Body of pancreas (tissue), 4 donors: ENCODE results near the gene USP13. TPM values are rescaled to one million over a fixed set of nuclear protein-coding genes. Genes with fewer than 3 reads are reported as not detected.
"Not testable (repeated sequence)": the region's sequence is repeated elsewhere in the genome, so short reads cannot be mapped to it uniquely, and the experiment has no call there.

ENCODE experiments used
- ATAC-seq: fragments of 150-250 bp; one replicate; pipeline ENCODE4 v1.9.1; 2016
- DNase-seq, 4 donors: peaks; one replicate each; pipeline ENCODE4 v3.0.0-alpha.2; 2019
- H3K27ac ChIP-seq, 4 donors: fragments of 200-600 bp; sonication (generic); 1 replicate in 3 of 4; 2 replicates in 1 of 4; pipeline versions ENCODE4 v1.5.1 to v1.6.1; 2016 to 2019; ENCODE audit warnings: mild to moderate bottlenecking in 1 of 4, mixed read lengths in 1 of 4, moderate library complexity in 1 of 4
- H3K27me3 ChIP-seq, 2 donors: fragments of 200-600 bp; sonication (generic); one replicate each; pipeline ENCODE4 v1.6.0; 2016; ENCODE audit warnings: mild to moderate bottlenecking in 1 of 2
- H3K36me3 ChIP-seq, 2 donors: fragments of 200-600 bp; sonication (generic); replicated peaks in 1 of 2; 2 replicates each; pipeline ENCODE4 v1.5.1; 2016; ENCODE audit warnings: low read depth in 2 of 2; ENCODE audit not compliant: insufficient read depth in 1 of 2
- H3K4me1 ChIP-seq: fragments of 200-600 bp; sonication (generic); one replicate; pipeline ENCODE4 v1.6.0; 2016
- H3K4me3 ChIP-seq, 2 donors: fragments of 200-600 bp; sonication (generic); 1 replicate in 1 of 2; 2 replicates in 1 of 2; pipeline ENCODE4 v1.5.1; 2016 to 2019
- H3K9me3 ChIP-seq, 3 donors: fragments of 200-600 bp; sonication (generic); 1 replicate in 2 of 3; 2 replicates in 1 of 3; pipeline ENCODE4 v1.5.1; 2016
- CTCF ChIP-seq, 7 experiments: fragments of 450-650 bp in 4 of 7; fragments of 200-600 bp in 3 of 7; sonication (generic) in 3 of 7; IDR thresholded peaks; one replicate each; pipeline ENCODE4 v1.5.1; 2016 to 2019; ENCODE audit warnings: antibody characterized with exemption in 7 of 7
- POLR2A ChIP-seq, 3 donors: fragments of 450-650 bp; IDR thresholded peaks; one replicate each; pipeline ENCODE4 v1.6.1; 2016; ENCODE audit warnings: antibody characterized with exemption in 3 of 3, mild to moderate bottlenecking in 2 of 3
- WGBS, 2 donors: methylation state at CpG; one replicate each; pipeline ENCODE4 v1.1.5; 2017; 5-methylcytosine and 5-hydroxymethylcytosine counted together
- intact Hi-C: fragments of 100-400 bp; cut with DNase I; formaldehyde crosslinking; loops from one replicate; pipeline ENCODE4 v1.15.1; 2023
- total RNA-seq, 2 donors: library from RNA; depleted of rRNA; stranded (reverse); fragments of >200 nt; gene quantifications; one replicate each; pipeline ENCODE4 v1.1.0, GENCODE V29; 2016

Gene USP13
- total RNA-seq, 2 donors from 2014 or later = 5.4 to 6.9 TPM

GRCh38 chr3:179624451-179624850, 28.4 kb upstream of the USP13 start:
- no peaks in the 10 kb centered on the region for H3K27me3 ChIP-seq
- no peak overlapping the region for H3K4me3 ChIP-seq
- TF ChIP-seq CTCF (IDR thresholded peaks at IDR 0.05) = no peak
- no peak for TF ChIP-seq POLR2A (IDR thresholded peaks at IDR 0.05)
- no peak overlapping the region for H3K27ac ChIP-seq
- ATAC-seq (no peak), DNase-seq (no peak)
- peaks cover 4 to 14% of the 10 kb centered on the region in 2 donors for H3K36me3 ChIP-seq
- WGBS, 2 donors = 56 to 84% methylated on average over 2 to 3 of the region's 3 CpGs
- no peaks in the 10 kb centered on the region for H3K4me1 ChIP-seq
- no peaks in the 10 kb centered on the region for H3K9me3 ChIP-seq
- intact Hi-C loops = no loop called here

GRCh38 chr3:179630753-179631451, 21.9 kb upstream of the USP13 start:
- intact Hi-C loops = no loop called here
- WGBS, 2 donors = 77 to 81% methylated on average over 3 of the region's 3 CpGs
- DNase-seq = no peak
- no peaks in the 10 kb centered on the region for H3K9me3 ChIP-seq
- H3K4me3 ChIP-seq = no peak overlapping the region
- H3K27ac ChIP-seq = no peak overlapping the region
- TF ChIP-seq CTCF (IDR thresholded peaks at IDR 0.05) (no peak), POLR2A (IDR thresholded peaks at IDR 0.05) (no peak)
- H3K27me3 ChIP-seq = no peaks in the 10 kb centered on the region
- no peaks in the 10 kb centered on the region for H3K36me3 ChIP-seq
- no peak for ATAC-seq
- H3K4me1 ChIP-seq = no peaks in the 10 kb centered on the region

- Histone ChIP-seq H3K4me1 (peaks cover 18% of the 10 kb centered on the region), H3K36me3 (no peaks in the 10 kb centered on the region), H3K4me3 (no peak overlapping the region), H3K9me3 (no peaks in the 10 kb centered on the region), H3K27me3 (no peaks in the 10 kb centered on the region), H3K27ac (no peak overlapping the region)
- TF ChIP-seq CTCF (IDR thresholded peaks at IDR 0.05) (no peak), POLR2A (IDR thresholded peaks at IDR 0.05) (no peak)
- intact Hi-C loops = no loop called here
- ATAC-seq (no peak), DNase-seq (no peak)
- 89 to 100% methylated on average over 1 of the region's 1 CpG for WGBS, 2 donors
Observed at GRCh38 chr3:179640469-179640868, 12.4 kb upstream of the USP13 start.

GRCh38 chr3:179642871-179643270, 10.0 kb upstream of the USP13 start:
- Histone ChIP-seq H3K9me3 (no peaks in the 10 kb centered on the region), H3K4me1 (peaks cover 18% of the 10 kb centered on the region), H3K27me3 (no peaks in the 10 kb centered on the region), H3K4me3 (no peak overlapping the region), H3K27ac (no peak overlapping the region), H3K36me3 (no peaks in the 10 kb centered on the region)
- ATAC-seq (no peak), DNase-seq (no peak)
- intact Hi-C loops = no loop called here
- no peak for TF ChIP-seq CTCF (IDR thresholded peaks at IDR 0.05)
- TF ChIP-seq POLR2A (IDR thresholded peaks at IDR 0.05) = no peak
- WGBS, 2 donors = 86 to 93% methylated on average over 3 of the region's 3 CpGs

GRCh38 chr3:179643837-179644236, 9.0 kb upstream of the USP13 start:
- H3K4me1 ChIP-seq = peaks cover 18% of the 10 kb centered on the region
- H3K9me3 ChIP-seq, H3K27me3 ChIP-seq, H3K4me3 ChIP-seq, intact Hi-C loops, H3K36me3 ChIP-seq, DNase-seq, ATAC-seq: not testable (repeated sequence)
- H3K27ac ChIP-seq = peak overlapping the region; percentile 69 to 86 (median 72)
- 84 to 91% methylated on average over 7 to 8 of the region's 8 CpGs for WGBS, 2 donors
